ENCODE results near the gene ARHGEF28.

Gene ARHGEF28

GRCh38 chr5:73693573-73694061, 67.6 kb downstream of the ARHGEF28 start:
- TF ChIP-seq SIN3A (IDR thresholded peaks at IDR 0.05; ENCODE audit: borderline replicate concordance, insufficient read depth, low read length) (no peak), POLR2AphosphoS5 (IDR thresholded peaks at IDR 0.05; ENCODE audit: low read depth, low read length) (no peak), TAF1 (IDR thresholded peaks at IDR 0.05; ENCODE audit: borderline replicate concordance, insufficient read depth, low read length) (no peak), FOXP2 (optimal IDR thresholded peaks at IDR 0.05; ENCODE audit: borderline replicate concordance, extremely low read depth, extremely low read length, insufficient read depth) (no peak)
- TF ChIP-seq, protein P1, sequence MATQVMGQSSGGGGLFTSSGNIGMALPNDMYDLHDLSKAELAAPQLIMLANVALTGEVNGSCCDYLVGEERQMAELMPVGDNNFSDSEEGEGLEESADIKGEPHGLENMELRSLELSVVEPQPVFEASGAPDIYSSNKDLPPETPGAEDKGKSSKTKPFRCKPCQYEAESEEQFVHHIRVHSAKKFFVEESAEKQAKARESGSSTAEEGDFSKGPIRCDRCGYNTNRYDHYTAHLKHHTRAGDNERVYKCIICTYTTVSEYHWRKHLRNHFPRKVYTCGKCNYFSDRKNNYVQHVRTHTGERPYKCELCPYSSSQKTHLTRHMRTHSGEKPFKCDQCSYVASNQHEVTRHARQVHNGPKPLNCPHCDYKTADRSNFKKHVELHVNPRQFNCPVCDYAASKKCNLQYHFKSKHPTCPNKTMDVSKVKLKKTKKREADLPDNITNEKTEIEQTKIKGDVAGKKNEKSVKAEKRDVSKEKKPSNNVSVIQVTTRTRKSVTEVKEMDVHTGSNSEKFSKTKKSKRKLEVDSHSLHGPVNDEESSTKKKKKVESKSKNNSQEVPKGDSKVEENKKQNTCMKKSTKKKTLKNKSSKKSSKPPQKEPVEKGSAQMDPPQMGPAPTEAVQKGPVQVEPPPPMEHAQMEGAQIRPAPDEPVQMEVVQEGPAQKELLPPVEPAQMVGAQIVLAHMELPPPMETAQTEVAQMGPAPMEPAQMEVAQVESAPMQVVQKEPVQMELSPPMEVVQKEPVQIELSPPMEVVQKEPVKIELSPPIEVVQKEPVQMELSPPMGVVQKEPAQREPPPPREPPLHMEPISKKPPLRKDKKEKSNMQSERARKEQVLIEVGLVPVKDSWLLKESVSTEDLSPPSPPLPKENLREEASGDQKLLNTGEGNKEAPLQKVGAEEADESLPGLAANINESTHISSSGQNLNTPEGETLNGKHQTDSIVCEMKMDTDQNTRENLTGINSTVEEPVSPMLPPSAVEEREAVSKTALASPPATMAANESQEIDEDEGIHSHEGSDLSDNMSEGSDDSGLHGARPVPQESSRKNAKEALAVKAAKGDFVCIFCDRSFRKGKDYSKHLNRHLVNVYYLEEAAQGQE (IDR thresholded peaks at IDR 0.05; ENCODE audit: insufficient read depth in 1 of 2, low read depth in 2 of 2, low read length in 2 of 2), result no peak

- TF ChIP-seq POLR2AphosphoS5 (IDR thresholded peaks at IDR 0.05; ENCODE audit: low read depth, low read length) (no peak), TAF1 (IDR thresholded peaks at IDR 0.05; ENCODE audit: borderline replicate concordance, insufficient read depth, low read length) (no peak)
- TF ChIP-seq, protein P1 (IDR thresholded peaks at IDR 0.05; ENCODE audit: insufficient read depth in 1 of 2, low read depth in 2 of 2, low read length in 2 of 2), result no peak
Observed at GRCh38 chr5:73694089-73694488, 68.1 kb downstream of the ARHGEF28 start.

- TF ChIP-seq SIN3A (IDR thresholded peaks at IDR 0.05; ENCODE audit: borderline replicate concordance, insufficient read depth, low read length) (no peak), POLR2AphosphoS5 (IDR thresholded peaks at IDR 0.05; ENCODE audit: low read depth, low read length) (no peak), FOXP2 (optimal IDR thresholded peaks at IDR 0.05; ENCODE audit: borderline replicate concordance, extremely low read depth, extremely low read length, insufficient read depth) (no peak)
Observed at GRCh38 chr5:73698011-73698410, 72.0 kb downstream of the ARHGEF28 start.

DNA sequence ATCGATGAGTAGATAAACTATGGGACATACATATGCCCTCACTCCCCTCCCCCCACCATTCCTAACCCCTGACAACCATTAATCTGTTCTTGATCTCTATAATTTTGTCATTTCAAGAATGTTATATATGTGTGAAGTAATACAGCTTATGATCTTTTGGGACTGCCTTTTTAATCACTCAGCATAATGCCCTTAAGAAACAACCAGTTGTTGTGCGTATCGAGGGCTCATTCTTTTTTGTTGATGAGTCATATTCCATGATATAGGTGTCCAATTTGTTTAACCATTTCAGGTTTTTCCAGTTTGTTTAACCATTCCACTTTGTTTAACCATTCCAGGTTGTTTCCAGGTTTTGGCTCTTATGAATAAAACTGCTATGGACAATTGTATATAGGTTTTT, 75.6 kb downstream of the ARHGEF28 start:
- TF ChIP-seq, protein P1 (IDR thresholded peaks at IDR 0.05; ENCODE audit: insufficient read depth in 1 of 2, low read depth in 2 of 2, low read length in 2 of 2), result no peak
- TF ChIP-seq TAF1 (IDR thresholded peaks at IDR 0.05; ENCODE audit: borderline replicate concordance, insufficient read depth, low read length), result no peak
- TF ChIP-seq SIN3A (IDR thresholded peaks at IDR 0.05; ENCODE audit: borderline replicate concordance, insufficient read depth, low read length), result no peak

DNA sequence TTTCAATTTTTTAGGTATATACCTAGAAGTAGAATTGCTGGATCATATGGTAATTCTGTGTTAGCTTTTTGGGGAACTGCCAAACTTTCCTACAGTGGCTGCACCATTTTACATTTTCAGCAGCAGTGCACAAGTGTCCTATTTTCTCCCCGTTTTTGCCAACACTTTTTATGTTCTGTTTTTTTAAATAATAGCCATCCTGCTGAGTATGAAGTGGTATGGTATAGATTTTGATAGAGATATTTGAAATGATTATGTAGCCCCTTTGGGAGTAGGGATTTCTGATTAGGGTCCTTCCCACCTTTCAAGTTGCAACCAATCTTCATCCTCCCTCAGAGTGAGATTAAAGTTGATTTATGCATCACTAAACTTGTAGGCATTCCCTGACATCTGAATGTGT, 76.5 kb downstream of the ARHGEF28 start:
- no peak for TF ChIP-seq TAF1 (IDR thresholded peaks at IDR 0.05; ENCODE audit: borderline replicate concordance, insufficient read depth, low read length)
- TF ChIP-seq POLR2AphosphoS5 (IDR thresholded peaks at IDR 0.05; ENCODE audit: low read depth, low read length), result no peak
- TF ChIP-seq SIN3A (IDR thresholded peaks at IDR 0.05; ENCODE audit: borderline replicate concordance, insufficient read depth, low read length), result no peak
- TF ChIP-seq, protein P1 (IDR thresholded peaks at IDR 0.05; ENCODE audit: insufficient read depth in 1 of 2, low read depth in 2 of 2, low read length in 2 of 2), result no peak
- no peak for TF ChIP-seq FOXP2 (optimal IDR thresholded peaks at IDR 0.05; ENCODE audit: borderline replicate concordance, extremely low read depth, extremely low read length, insufficient read depth)
